ENCODE data around the gene SORT1.

DNA sequence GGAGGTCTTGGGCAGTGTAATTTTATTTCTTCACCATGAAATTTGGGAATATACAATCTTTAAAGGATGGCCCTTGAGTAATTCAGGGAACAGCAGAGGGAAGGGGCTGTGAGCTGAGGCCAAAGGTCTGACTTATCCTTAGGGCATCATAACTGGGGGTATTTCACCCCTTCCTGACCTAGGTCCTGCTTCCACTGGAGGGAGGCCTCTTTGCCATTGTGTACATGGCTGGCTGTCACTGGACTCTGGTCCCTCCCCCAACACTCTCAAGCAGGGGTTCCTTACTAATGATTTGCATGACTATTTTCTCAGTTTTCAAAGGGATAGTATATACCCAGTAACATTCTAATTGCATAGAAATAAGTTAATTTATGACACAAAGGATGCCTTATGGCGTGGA, 107.6 kb downstream of the SORT1 start:
- no peak for TF ChIP-seq CTCF (IDR thresholded peaks at IDR 0.05)
- no peak for TF ChIP-seq POLR2AphosphoS5 (IDR thresholded peaks at IDR 0.05; ENCODE audit: low read depth, low read length)
- no peak for TF ChIP-seq RCOR1 (IDR thresholded peaks at IDR 0.05; ENCODE audit: low read length)
- TF ChIP-seq SIN3A (IDR thresholded peaks at IDR 0.05; ENCODE audit: borderline replicate concordance, low read depth, low read length), result no peak
- no peak for TF ChIP-seq EP300 (IDR thresholded peaks at IDR 0.05; ENCODE audit: borderline replicate concordance in 1 of 2, low read depth in 1 of 2, low read length in 1 of 2)
- no peak for TF ChIP-seq EZH2phosphoT487 (IDR thresholded peaks at IDR 0.05; ENCODE audit: borderline replicate concordance, low read depth)
- no peak for TF ChIP-seq RFX5 (IDR thresholded peaks at IDR 0.05; ENCODE audit: low read length)
- TF ChIP-seq CHD2 (IDR thresholded peaks at IDR 0.05; ENCODE audit: low read length, partially characterized antibody), result no peak
- TF ChIP-seq FOXJ3 (CRISPR knock-in tag; IDR thresholded peaks at IDR 0.05), result no peak
- TF ChIP-seq, protein P1, sequence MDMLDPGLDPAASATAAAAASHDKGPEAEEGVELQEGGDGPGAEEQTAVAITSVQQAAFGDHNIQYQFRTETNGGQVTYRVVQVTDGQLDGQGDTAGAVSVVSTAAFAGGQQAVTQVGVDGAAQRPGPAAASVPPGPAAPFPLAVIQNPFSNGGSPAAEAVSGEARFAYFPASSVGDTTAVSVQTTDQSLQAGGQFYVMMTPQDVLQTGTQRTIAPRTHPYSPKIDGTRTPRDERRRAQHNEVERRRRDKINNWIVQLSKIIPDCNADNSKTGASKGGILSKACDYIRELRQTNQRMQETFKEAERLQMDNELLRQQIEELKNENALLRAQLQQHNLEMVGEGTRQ (IDR thresholded peaks at IDR 0.05; ENCODE audit: borderline replicate concordance, low read depth, low read length), result no peak
- TF ChIP-seq, protein P2, sequence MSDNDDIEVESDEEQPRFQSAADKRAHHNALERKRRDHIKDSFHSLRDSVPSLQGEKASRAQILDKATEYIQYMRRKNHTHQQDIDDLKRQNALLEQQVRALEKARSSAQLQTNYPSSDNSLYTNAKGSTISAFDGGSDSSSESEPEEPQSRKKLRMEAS (IDR thresholded peaks at IDR 0.05; ENCODE audit: low read depth), result no peak
- no peak for TF ChIP-seq NRF1 (IDR thresholded peaks at IDR 0.05; ENCODE audit: low read depth, low read length)
- TF ChIP-seq YY1 (IDR thresholded peaks at IDR 0.05; ENCODE audit: low read depth), result no peak
